ENCODE data around the gene TBC1D8B. TPM values are rescaled to one million over a fixed set of nuclear protein-coding genes. Genes with fewer than 3 reads are reported as not detected.

Gene TBC1D8B
- 1.2 to 1.6 TPM (median 1.3 TPM) in 5 replicates for total RNA-seq (2022; extraction: Qiagen RNA extraction)

DNA sequence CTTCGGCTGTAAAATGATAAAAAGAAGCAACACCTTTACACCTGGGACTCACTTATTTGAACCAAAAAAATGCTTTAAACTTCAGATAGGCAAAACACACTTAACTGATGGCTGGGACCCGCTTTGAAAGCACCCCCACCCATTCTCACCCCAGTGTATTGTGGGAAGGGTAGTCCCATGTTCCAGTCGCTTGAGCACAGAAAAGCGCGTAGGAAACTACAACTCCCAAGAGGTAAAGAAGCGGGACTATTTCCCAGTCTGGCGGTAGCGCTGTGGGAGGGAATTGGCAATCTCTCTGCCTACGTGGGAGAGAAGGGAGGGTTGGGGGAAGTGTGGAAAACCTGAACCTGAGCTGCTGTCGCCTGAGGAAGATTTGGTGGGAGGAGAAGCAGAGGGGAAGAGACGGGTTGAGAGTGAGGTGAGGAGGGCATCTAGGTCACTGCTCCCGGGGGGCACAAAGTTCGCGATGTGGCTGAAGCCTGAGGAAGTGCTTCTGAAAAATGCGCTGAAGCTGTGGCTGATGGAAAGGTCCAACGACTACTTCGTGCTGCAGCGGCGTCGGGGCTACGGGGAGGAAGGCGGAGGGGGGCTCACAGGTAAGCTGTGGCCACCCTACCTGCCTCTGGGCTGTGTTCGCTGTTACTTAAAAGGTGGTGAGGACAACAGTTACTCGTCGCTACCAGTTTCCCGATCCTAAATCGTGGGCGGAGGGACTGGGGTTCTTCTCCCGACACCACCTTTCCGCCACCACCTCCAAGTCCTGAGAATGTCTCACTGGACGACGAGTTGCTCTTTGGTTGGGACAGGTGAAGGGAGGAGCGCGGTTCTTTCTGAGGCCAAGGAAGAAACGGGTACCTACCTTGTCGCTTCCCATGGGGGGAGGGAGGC is at the start of gene TBC1D8B:
TSS of gene TBC1D8B (plus strand) at position 286 of the 888 bp plus-strand sequence. CDS start at position 467, 181 bp downstream.

DNA sequence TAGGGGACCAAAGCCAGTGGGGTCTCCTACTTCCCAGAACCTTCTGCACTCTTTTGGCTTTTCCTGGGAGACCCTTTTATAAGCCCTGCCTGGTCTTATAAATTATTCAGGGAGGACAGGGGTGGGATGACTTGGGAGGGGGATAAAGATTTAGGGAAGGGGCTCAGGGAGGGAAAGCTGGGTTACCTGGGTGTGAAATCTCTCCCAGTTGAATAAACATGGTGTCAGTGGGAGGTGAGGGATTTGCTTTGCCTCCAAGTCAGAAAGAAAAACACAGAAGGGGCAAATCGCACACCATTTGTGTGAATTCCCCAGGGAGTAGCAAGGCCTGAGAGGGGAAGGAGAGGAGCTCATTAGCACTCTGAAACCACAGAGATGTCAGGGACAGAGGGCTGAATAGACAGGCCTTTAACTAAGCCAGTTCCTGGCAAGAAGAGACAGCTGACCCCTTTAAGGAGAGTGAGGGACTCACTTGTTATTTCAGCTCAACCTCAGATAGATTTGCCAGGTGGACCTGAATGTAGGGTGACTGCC is 100.9 kb downstream of the TBC1D8B start, which contains the start of gene RIPPLY1:
TSS of gene RIPPLY1 (minus strand) at position 51 of the 534 bp plus-strand sequence. CDS start 54 bp downstream, outside the sequence.

GRCh38 chrX:106919932-106920452 is 117.5 kb downstream of the TBC1D8B start, which contains the start of gene CLDN2:
Gene CLDN2, plus strand, starts transcription at chrX:106920402. Its CDS starts 7,827 bp downstream, at chrX:106928229.

Other genes starting within 250 kb of the TBC1D8B start
- gene RADX, start 190.7 kb upstream of the TBC1D8B start, total RNA-seq (2022; extraction: Qiagen RNA extraction), result 0.03 to 0.12 TPM (median 0.04 TPM) in 5 replicates
- gene RNF128, start 76.0 kb upstream of the TBC1D8B start, total RNA-seq (2022; extraction: Qiagen RNA extraction), result 0.06 to 0.10 TPM (median 0.09 TPM) in 3 of 5 replicates, not detected in the others
- not detected in 5 replicates for gene RIPPLY1, start 100.7 kb downstream of the TBC1D8B start, total RNA-seq (2022; extraction: Qiagen RNA extraction)
- gene CLDN2, start 117.7 kb downstream of the TBC1D8B start, total RNA-seq (2022; extraction: Qiagen RNA extraction), result 7.1 to 9.0 TPM (median 7.8 TPM) in 5 replicates
- 31.2 to 47.7 TPM (median 33.6 TPM) in 5 replicates for gene MORC4, start 197.5 kb downstream of the TBC1D8B start, total RNA-seq (2022; extraction: Qiagen RNA extraction)

Measured in A549 treated with CORT108297 at 1 μM for 4 hours (cell line).